ENCODE results near the gene ANKRD9.
"Not testable (repeated sequence)": the region's sequence is repeated elsewhere in the genome, so short reads cannot be mapped to it uniquely, and the experiment has no call there.

ANKRD9 gene

GRCh38 chr14:102538602-102539543 lies 29.3 kb upstream of the ANKRD9 start:
- no peak for DNase-seq

GRCh38 chr14:102537981-102538601 lies 28.5 kb upstream of the ANKRD9 start:
- DNase-seq = no peak

GRCh38 chr14:102532204-102532658 lies 22.7 kb upstream of the ANKRD9 start:
- peak; percentile 24 for DNase-seq

- no peak for DNase-seq
Observed at GRCh38 chr14:102530828-102531478, 21.4 kb upstream of the ANKRD9 start.

- no peak for DNase-seq
Observed at GRCh38 chr14:102528431-102529170, 19.0 kb upstream of the ANKRD9 start.

- no peak for DNase-seq
Observed at GRCh38 chr14:102525929-102526497, 16.4 kb upstream of the ANKRD9 start.

- DNase-seq = peak; percentile 56
Observed at GRCh38 chr14:102525219-102525928, 15.8 kb upstream of the ANKRD9 start.

- peak; percentile 99 for DNase-seq
Observed at GRCh38 chr14:102524451-102525218, 15.1 kb upstream of the ANKRD9 start.

GRCh38 chr14:102523569-102524450 lies 14.2 kb upstream of the ANKRD9 start:
- no peak for DNase-seq

GRCh38 chr14:102523200-102523568 lies 13.6 kb upstream of the ANKRD9 start:
- DNase-seq = no peak

GRCh38 chr14:102519709-102520108 lies 10.1 kb upstream of the ANKRD9 start:
- not testable (repeated sequence) for DNase-seq

GRCh38 chr14:102518063-102518648 lies 8.6 kb upstream of the ANKRD9 start:
- DNase-seq = no peak

- no peak for DNase-seq
Observed at GRCh38 chr14:102517392-102518062, 8.0 kb upstream of the ANKRD9 start.

GRCh38 chr14:102516531-102517391 lies 7.2 kb upstream of the ANKRD9 start:
- DNase-seq = no peak

GRCh38 chr14:102514987-102515733 lies 5.6 kb upstream of the ANKRD9 start:
- DNase-seq = no peak

- no peak for DNase-seq
Observed at GRCh38 chr14:102513899-102514772, 4.6 kb upstream of the ANKRD9 start.

Data from fibroblast of skin of abdomen (primary cell).